Ascending aorta (tissue), 2 donors: Measurements from ENCODE around the gene CFAP90. TPM values are rescaled to one million over a fixed set of nuclear protein-coding genes. Genes with fewer than 3 reads are reported as not detected.

Experiments used
- DNase-seq, 2 donors: peaks; one replicate each; pipeline ENCODE4 v3.0.0-alpha.2; 2019; ENCODE audit warnings: low spot score in 2 of 2
- H3K27ac ChIP-seq, 2 donors: fragments of 200-600 bp; sonication (generic); one replicate each; pipeline ENCODE4 v1.5.1; 2016 to 2017; ENCODE audit warnings: mild to moderate bottlenecking in 1 of 2
- H3K27me3 ChIP-seq: fragments of 200-600 bp; sonication (generic); one replicate; pipeline ENCODE4 v1.5.1; 2017
- H3K36me3 ChIP-seq, 2 donors: fragments of 200-600 bp; sonication (generic); one replicate each; pipeline ENCODE4 v1.5.1; 2016
- H3K4me1 ChIP-seq, 2 donors: fragments of 200-600 bp; sonication (generic); one replicate each; pipeline ENCODE4 v1.5.1; 2016 to 2017; ENCODE audit warnings: mild to moderate bottlenecking in 1 of 2
- H3K4me3 ChIP-seq, 2 donors: fragments of 200-600 bp; sonication (generic); one replicate each; pipeline ENCODE4 v1.5.1; 2016 to 2017; ENCODE audit warnings: mild to moderate bottlenecking in 1 of 2
- H3K9me3 ChIP-seq, 2 donors: fragments of 200-600 bp; sonication (generic); one replicate each; pipeline ENCODE4 v1.5.1; 2016
- CTCF ChIP-seq, 3 experiments: fragments of 200-600 bp in 2 of 3; fragments of 450-650 bp in 1 of 3; sonication (generic) in 2 of 3; IDR thresholded peaks; one replicate each; pipeline ENCODE4 v1.5.1; 2016 to 2019; ENCODE audit warnings: antibody characterized with exemption in 3 of 3, mild to moderate bottlenecking in 1 of 3, moderate library complexity in 1 of 3
- intact Hi-C: fragments of 100-400 bp; cut with DNase I; formaldehyde crosslinking; loops from one replicate; pipeline ENCODE4 v1.15.1; 2023
- total RNA-seq: library from RNA; depleted of rRNA; stranded (reverse); fragments of >200 nt; gene quantifications from one replicate; pipeline ENCODE4 v1.1.0, GENCODE V29; 2016

CFAP90 gene
- total RNA-seq, 1 donor from 2014 or later, result not detected

DNA sequence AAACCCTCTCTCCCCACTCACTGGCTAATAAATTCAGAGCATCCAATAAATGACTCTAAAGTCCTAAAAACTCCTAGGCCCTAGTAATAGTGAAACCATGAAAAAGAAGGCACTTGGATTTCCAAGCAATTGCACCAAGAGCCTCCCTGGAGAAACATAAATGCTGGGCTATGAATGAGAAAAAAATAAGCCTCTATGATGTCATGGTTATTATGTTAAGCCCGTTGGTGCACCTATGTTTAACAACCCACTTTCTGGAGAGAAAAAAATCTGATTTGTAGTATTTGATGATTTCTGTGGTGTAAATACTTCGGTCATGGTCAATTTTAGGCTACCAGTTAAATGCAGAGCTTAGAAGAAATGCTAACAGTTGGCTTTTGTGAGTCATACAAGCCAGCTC lies 8.4 kb downstream of the CFAP90 start:
- H3K4me1 ChIP-seq, result no peaks in the 10 kb centered on the region
- H3K27ac ChIP-seq, result no peak overlapping the region
- DNase-seq, result no peak
- no peaks in the 10 kb centered on the region for H3K9me3 ChIP-seq
- intact Hi-C loops, result no loop called here
- H3K27me3 ChIP-seq, result no peaks in the 10 kb centered on the region
- no peaks in the 10 kb centered on the region for H3K36me3 ChIP-seq
- TF ChIP-seq CTCF (IDR thresholded peaks at IDR 0.05), result no peak
- no peak overlapping the region for H3K4me3 ChIP-seq

DNA sequence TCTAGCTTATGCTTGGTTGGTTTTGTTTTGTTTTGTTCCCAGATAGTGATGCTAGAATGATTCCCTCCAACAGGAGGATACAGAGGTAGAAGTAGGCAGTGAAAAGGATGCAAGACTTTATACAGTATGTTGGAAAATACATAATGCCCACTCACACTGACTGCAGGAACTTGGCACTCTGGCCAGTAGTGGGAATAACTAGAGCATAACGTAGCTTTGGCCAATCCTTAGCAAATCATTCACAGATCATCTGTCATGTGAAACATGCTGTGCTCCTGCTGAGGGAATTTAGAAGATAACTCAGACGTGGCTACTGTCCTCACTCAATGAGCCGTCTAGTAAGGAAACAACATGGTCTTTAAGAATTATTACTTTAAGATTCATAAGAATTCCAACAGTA lies 13.5 kb downstream of the CFAP90 start:
- no peak for DNase-seq
- H3K27me3 ChIP-seq, result no peaks in the 10 kb centered on the region
- H3K36me3 ChIP-seq, result no peaks in the 10 kb centered on the region
- H3K4me1 ChIP-seq, result no peaks in the 10 kb centered on the region
- no peaks in the 10 kb centered on the region for H3K9me3 ChIP-seq
- H3K4me3 ChIP-seq, result no peak overlapping the region
- no peak overlapping the region for H3K27ac ChIP-seq
- no peak for TF ChIP-seq CTCF (IDR thresholded peaks at IDR 0.05)
- intact Hi-C loops, result no loop called here

DNA sequence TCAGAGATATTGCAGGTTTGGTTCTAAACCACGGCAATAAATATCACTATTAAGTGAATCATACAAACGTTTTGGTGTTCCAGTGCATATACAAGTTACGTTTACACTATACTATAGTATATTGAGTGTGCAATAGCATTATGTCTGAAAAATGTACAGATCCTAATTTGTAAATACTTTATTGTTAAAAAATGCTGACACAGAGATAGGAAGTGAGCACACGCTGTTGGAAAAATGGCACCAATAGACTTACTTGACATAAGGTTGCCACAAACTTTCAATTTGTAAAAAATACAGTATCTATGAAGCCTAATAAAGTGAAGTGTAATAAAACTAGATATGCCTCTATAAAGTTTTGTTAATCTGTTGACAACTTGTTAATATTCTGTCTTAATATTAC lies 16.0 kb downstream of the CFAP90 start:
- no peak overlapping the region for H3K27ac ChIP-seq
- H3K9me3 ChIP-seq, result no peaks in the 10 kb centered on the region
- no peaks in the 10 kb centered on the region for H3K36me3 ChIP-seq
- no peak for DNase-seq
- intact Hi-C loops, result no loop called here
- no peaks in the 10 kb centered on the region for H3K27me3 ChIP-seq
- H3K4me3 ChIP-seq, result no peak overlapping the region
- no peaks in the 10 kb centered on the region for H3K4me1 ChIP-seq
- no peak for TF ChIP-seq CTCF (IDR thresholded peaks at IDR 0.05)

DNA sequence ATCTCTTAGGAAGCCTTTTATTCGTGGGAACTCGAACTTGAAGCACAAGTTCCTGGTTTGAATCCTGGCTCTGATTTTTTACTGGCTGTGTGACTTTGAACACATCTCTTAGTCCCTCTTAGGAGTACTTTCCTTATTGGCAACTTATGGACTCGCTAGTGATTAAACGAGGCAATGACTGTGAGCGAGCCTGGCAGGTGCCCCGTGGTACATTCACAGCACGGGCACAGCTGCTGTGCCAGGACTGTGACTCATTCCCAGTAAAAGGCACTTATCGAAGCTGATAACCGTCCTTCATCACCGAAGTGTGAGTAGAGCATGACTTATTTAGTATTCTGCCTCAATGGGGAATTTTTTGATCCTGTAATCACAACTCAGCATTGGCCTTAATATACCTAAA lies 22.7 kb downstream of the CFAP90 start:
- TF ChIP-seq CTCF (IDR thresholded peaks at IDR 0.05), result no peak
- no peaks in the 10 kb centered on the region for H3K4me1 ChIP-seq
- no peak for DNase-seq

GRCh38 chr5:7827610-7828009 lies 23.3 kb downstream of the CFAP90 start:
- Histone ChIP-seq H3K4me1 (no peaks in the 10 kb centered on the region), H3K27me3 (no peaks in the 10 kb centered on the region), H3K4me3 (no peak overlapping the region), H3K36me3 (peaks cover 0 to 4% of the 10 kb centered on the region in 2 donors), H3K9me3 (no peaks in the 10 kb centered on the region), H3K27ac (no peak overlapping the region)
- DNase-seq, result no peak
- TF ChIP-seq CTCF (IDR thresholded peaks at IDR 0.05), result no peak
- intact Hi-C loops, result no loop called here

More for the DNA sequence above, 22.7 kb downstream of the CFAP90 start:
- Histone ChIP-seq H3K27me3 (no peaks in the 10 kb centered on the region), H3K36me3 (peaks cover 0 to 4% of the 10 kb centered on the region in 2 donors), H3K9me3 (no peaks in the 10 kb centered on the region), H3K4me3 (no peak overlapping the region), H3K27ac (no peak overlapping the region)
- intact Hi-C loops, result no loop called here

DNA sequence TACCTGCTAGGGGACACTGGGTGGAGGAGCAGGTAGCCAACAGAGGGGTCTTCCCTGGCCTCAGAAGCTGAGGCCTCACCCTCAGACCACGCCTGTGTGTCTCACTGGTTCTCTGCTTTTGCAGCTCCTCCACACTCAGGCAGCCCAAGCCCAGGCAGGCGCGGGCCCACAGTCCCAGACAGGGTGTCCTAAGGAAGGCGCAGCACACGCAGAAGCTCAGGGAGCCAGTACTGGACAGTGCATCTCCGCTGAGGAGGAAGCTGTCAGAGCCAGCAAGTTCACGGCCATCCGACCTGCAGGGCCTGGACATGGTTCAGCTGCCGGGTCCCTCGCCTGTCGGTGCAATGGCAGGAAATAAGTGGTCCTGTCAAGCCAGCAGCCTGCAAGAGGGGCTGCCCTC lies 25.3 kb downstream of the CFAP90 start:
- H3K36me3 ChIP-seq, result peaks cover 0 to 4% of the 10 kb centered on the region in 2 donors
- intact Hi-C loops, result no loop called here
- no peak for TF ChIP-seq CTCF (IDR thresholded peaks at IDR 0.05)
- H3K4me3 ChIP-seq, result no peak overlapping the region
- H3K27me3 ChIP-seq, result no peaks in the 10 kb centered on the region
- DNase-seq, result no peak
- no peaks in the 10 kb centered on the region for H3K9me3 ChIP-seq
- no peaks in the 10 kb centered on the region for H3K4me1 ChIP-seq
- H3K27ac ChIP-seq, result no peak overlapping the region
